Measurements from ENCODE around the gene FOSB.

- TF ChIP-seq CTCF (conservative IDR thresholded peaks at IDR 0.05 in 1 of 2, IDR thresholded peaks at IDR 0.05 in 1 of 2; ENCODE audit: low read depth in 1 of 2, low read length in 2 of 2) (no peak), EZH2 (IDR thresholded peaks at IDR 0.05; ENCODE audit: low read length, missing control alignments) (no peak)
Observed at GRCh38 chr19:45508861-45509691, 41.3 kb downstream of the FOSB start.

Data from fibroblast of lung (primary cell).